ENCODE results near the gene KDF1.

DNA sequence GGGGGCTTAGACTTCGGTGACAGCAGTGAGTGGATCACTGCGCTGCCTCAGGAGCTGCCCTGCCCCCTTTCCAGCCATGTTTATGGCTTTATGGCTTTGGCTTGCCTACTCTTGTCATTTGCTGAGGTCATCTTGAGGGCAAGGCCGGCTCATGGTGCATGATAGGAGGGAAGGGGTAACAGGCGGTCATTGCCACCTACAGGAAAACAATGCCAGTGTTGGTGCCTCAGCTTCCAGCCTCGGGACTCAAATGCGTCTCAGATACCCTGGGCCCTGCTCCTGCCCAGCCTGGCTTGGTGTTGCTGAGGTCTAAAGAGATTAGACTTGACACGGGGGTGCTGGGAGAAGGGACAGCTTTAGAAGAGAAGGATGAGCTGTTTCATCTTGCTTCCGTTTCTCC lies 14.5 kb downstream of the KDF1 start:
- no peak for TF ChIP-seq POLR2A (IDR thresholded peaks at IDR 0.05)
- TF ChIP-seq, protein P1, sequence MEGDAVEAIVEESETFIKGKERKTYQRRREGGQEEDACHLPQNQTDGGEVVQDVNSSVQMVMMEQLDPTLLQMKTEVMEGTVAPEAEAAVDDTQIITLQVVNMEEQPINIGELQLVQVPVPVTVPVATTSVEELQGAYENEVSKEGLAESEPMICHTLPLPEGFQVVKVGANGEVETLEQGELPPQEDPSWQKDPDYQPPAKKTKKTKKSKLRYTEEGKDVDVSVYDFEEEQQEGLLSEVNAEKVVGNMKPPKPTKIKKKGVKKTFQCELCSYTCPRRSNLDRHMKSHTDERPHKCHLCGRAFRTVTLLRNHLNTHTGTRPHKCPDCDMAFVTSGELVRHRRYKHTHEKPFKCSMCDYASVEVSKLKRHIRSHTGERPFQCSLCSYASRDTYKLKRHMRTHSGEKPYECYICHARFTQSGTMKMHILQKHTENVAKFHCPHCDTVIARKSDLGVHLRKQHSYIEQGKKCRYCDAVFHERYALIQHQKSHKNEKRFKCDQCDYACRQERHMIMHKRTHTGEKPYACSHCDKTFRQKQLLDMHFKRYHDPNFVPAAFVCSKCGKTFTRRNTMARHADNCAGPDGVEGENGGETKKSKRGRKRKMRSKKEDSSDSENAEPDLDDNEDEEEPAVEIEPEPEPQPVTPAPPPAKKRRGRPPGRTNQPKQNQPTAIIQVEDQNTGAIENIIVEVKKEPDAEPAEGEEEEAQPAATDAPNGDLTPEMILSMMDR (IDR thresholded peaks at IDR 0.05): peak in 3 of 6 experiments; percentile 40 to 56 (median 49)
